SK-N-SH (cell line): ENCODE results near the gene BEX4. TPM values are rescaled to one million over a fixed set of nuclear protein-coding genes. Genes with fewer than 3 reads are reported as not detected.

Source experiments
- CTCF ChIA-PET: fragments of 300-600, 350-600 bp; formaldehyde crosslinking; extraction: SDS; loops from one replicate; lab custom pipeline; 2021; lab: Yijun Ruan, JAX
- POLR2A ChIA-PET: fragments of 350-600 bp; sonication (Branson Sonifier 250); formaldehyde crosslinking; extraction: SDS; loops from one replicate; lab custom pipeline; 2020; ENCODE audit warnings: antibody characterized with exemption, inconsistent platforms; lab: Yijun Ruan, JAX
- DNase-seq: peaks from one replicate; pipeline ENCODE4 v3.0.0; 2012
- H2AFZ ChIP-seq: fragments of 200-600 bp; sonication (generic); 2 replicates; pipeline ENCODE4 v1.8.1; 2016; ENCODE audit warnings: antibody characterized with exemption, mild to moderate bottlenecking, low read depth
- H3F3A ChIP-seq: fragments of 200-600 bp; sonication (generic); replicated peaks from 2 replicates; pipeline ENCODE3; 2016; ENCODE audit warnings: antibody characterized with exemption, mild to moderate bottlenecking; ENCODE audit not compliant: insufficient read depth
- H3K27ac ChIP-seq, 2 experiments: fragments of 200-500 bp in 1 of 2; fragments of 200-600 bp in 1 of 2; sonication (Bioruptor generic) in 1 of 2; sonication (generic), shearing (Covaris generic) in 1 of 2; 2 replicates each; pipeline versions ENCODE4 v1.5.1 to v1.6.1; 2014 to 2016; ENCODE audit warnings: low read depth in 2 of 2, inconsistent platforms in 1 of 2, low read length in 1 of 2, mild to moderate bottlenecking in 1 of 2, mixed read lengths in 1 of 2
- H3K27me3 ChIP-seq: fragments of 200-600 bp; sonication (generic), shearing (Covaris generic); 2 replicates; pipeline ENCODE4 v1.6.1; 2016; ENCODE audit warnings: mixed run types; ENCODE audit not compliant: insufficient read depth
- H3K36me3 ChIP-seq, 2 experiments: fragments of 200-500 bp in 1 of 2; fragments of 200-600 bp in 1 of 2; sonication (Bioruptor generic) in 1 of 2; sonication (generic) in 1 of 2; replicated peaks in 1 of 2; 2 replicates each; pipeline versions ENCODE3 to v1.5.1; 2014 to 2016; ENCODE audit warnings: low read length in 1 of 2, mild to moderate bottlenecking in 1 of 2; ENCODE audit not compliant: insufficient read depth in 2 of 2, control insufficient read depth in 1 of 2
- H3K4me1 ChIP-seq, 2 experiments: fragments of 200-500 bp in 1 of 2; fragments of 200-600 bp in 1 of 2; sonication (Bioruptor generic) in 1 of 2; sonication (generic), shearing (Covaris generic) in 1 of 2; 2 replicates each; pipeline versions ENCODE4 v1.5.1 to v1.6.1; 2014 to 2016; ENCODE audit warnings: low read depth in 1 of 2, low read length in 1 of 2, mixed run types in 1 of 2; ENCODE audit not compliant: insufficient read depth in 2 of 2, control insufficient read depth in 1 of 2
- H3K4me2 ChIP-seq: fragments of 200-600 bp; sonication (generic), shearing (Covaris generic); 2 replicates; pipeline ENCODE4 v1.6.1; 2017; ENCODE audit warnings: mixed run types
- H3K4me3 ChIP-seq, 2 experiments: fragments of 200-500 bp in 1 of 2; fragments of 200-600 bp in 1 of 2; sonication (Bioruptor generic) in 1 of 2; sonication (generic), shearing (Covaris generic) in 1 of 2; 2 replicates each; pipeline versions ENCODE4 v1.5.1 to v1.8.1; 2014 to 2016; ENCODE audit warnings: low read depth in 2 of 2, inconsistent platforms in 1 of 2, low read length in 1 of 2, mild to moderate bottlenecking in 1 of 2, mixed read lengths in 1 of 2, moderate library complexity in 1 of 2
- H3K79me2 ChIP-seq: fragments of 200-600 bp; sonication (generic); 2 replicates; pipeline ENCODE4 v1.8.1; 2017; ENCODE audit warnings: mild to moderate bottlenecking; ENCODE audit not compliant: insufficient read depth
- H3K9ac ChIP-seq: fragments of 200-600 bp; sonication (generic); 2 replicates; pipeline ENCODE4 v1.6.1; 2017; ENCODE audit warnings: mixed run types
- H3K9me2 ChIP-seq: fragments of 200-600 bp; sonication (generic); 2 replicates; pipeline ENCODE4 v1.6.1; 2017; ENCODE audit warnings: mixed run types
- H3K9me3 ChIP-seq: fragments of 200-600 bp; sonication (generic); 2 replicates; pipeline ENCODE4 v1.6.1; 2017; ENCODE audit warnings: mixed run types, mild to moderate bottlenecking, moderate library complexity
- H4K20me1 ChIP-seq: fragments of 200-600 bp; sonication (generic); 2 replicates; pipeline ENCODE4 v1.6.1; 2017; ENCODE audit warnings: mild to moderate bottlenecking, mixed run types; ENCODE audit not compliant: insufficient read depth
- CHD2 ChIP-seq: fragments of 150-350 bp; IDR thresholded peaks from 2 replicates; pipeline ENCODE4 v1.6.1; 2018; ENCODE audit warnings: low read length; ENCODE audit not compliant: partially characterized antibody
- CTCF ChIP-seq: fragments of 200-600 bp; sonication (generic); IDR thresholded peaks from 2 replicates; pipeline ENCODE4 v1.6.1; 2017; ENCODE audit warnings: antibody characterized with exemption, mild to moderate bottlenecking, moderate library complexity
- ELF1 ChIP-seq: IDR thresholded peaks from 2 replicates; pipeline ENCODE4 v1.4.0; 2012
- EP300 ChIP-seq, 2 experiments: IDR thresholded peaks; 2 replicates each; pipeline versions ENCODE4 v1.4.0 to v1.6.1; 2012; ENCODE audit warnings: borderline replicate concordance in 1 of 2, low read depth in 1 of 2, low read length in 1 of 2
- EZH2phosphoT487 ChIP-seq: fragments of 200-600 bp; sonication (generic); IDR thresholded peaks from 2 replicates; pipeline ENCODE4 v1.6.1; 2017; ENCODE audit warnings: low read depth, mixed run types, mild to moderate bottlenecking, antibody characterized with exemption, moderate library complexity, borderline replicate concordance
- FOSL2 ChIP-seq: IDR thresholded peaks from 2 replicates; pipeline ENCODE4 v1.4.0; 2012; ENCODE audit warnings: low read depth, mild to moderate bottlenecking, moderate library complexity, borderline replicate concordance
- FOXJ3 ChIP-seq: sonication (generic); formaldehyde crosslinking; IDR thresholded peaks from 2 replicates; pipeline ENCODE4 v1.5.1; 2020; ENCODE audit warnings: mild to moderate bottlenecking, missing genetic modification reagents
- GABPA ChIP-seq: IDR thresholded peaks from 2 replicates; pipeline ENCODE4 v1.4.0; 2012; ENCODE audit warnings: low read depth, mild to moderate bottlenecking
- GATA2 ChIP-seq: sonication (generic); formaldehyde crosslinking; IDR thresholded peaks from 2 replicates; pipeline ENCODE4 v1.5.0; 2020; ENCODE audit warnings: mild to moderate bottlenecking, missing genetic modification reagents
- IRF3 ChIP-seq: fragments of 150-350 bp; IDR thresholded peaks from 2 replicates; pipeline ENCODE4 v1.6.1; 2016; ENCODE audit warnings: mild to moderate bottlenecking, low read depth, low read length
- MAX ChIP-seq: IDR thresholded peaks from 2 replicates; pipeline ENCODE4 v1.4.0; 2012; ENCODE audit warnings: low read depth
- MEF2A ChIP-seq: IDR thresholded peaks from 2 replicates; pipeline ENCODE4 v1.4.0; 2012; ENCODE audit warnings: low read depth, borderline replicate concordance
- NRF1 ChIP-seq: IDR thresholded peaks from 2 replicates; pipeline ENCODE4 v1.6.1; 2012; ENCODE audit warnings: low read depth, mild to moderate bottlenecking, low read length
- PBX3 ChIP-seq: IDR thresholded peaks from 2 replicates; pipeline ENCODE4; 2012
- POLR2AphosphoS5 ChIP-seq: IDR thresholded peaks from 2 replicates; pipeline ENCODE4 v1.6.1; 2012; ENCODE audit warnings: low read depth, low read length
- RAD21 ChIP-seq: IDR thresholded peaks from 2 replicates; pipeline ENCODE4 v1.6.1; 2012; ENCODE audit warnings: mild to moderate bottlenecking, low read length
- RFX5 ChIP-seq: IDR thresholded peaks from 2 replicates; pipeline ENCODE4 v1.6.1; 2012; ENCODE audit warnings: mild to moderate bottlenecking, improper control_type of control experiment, low read length
- SMC3 ChIP-seq: IDR thresholded peaks from 2 replicates; pipeline ENCODE4 v1.6.1; 2012; ENCODE audit warnings: low read depth, low read length, improper control_type of control experiment
- TAF1 ChIP-seq: IDR thresholded peaks from 2 replicates; pipeline ENCODE4 v1.6.1; 2012; ENCODE audit warnings: low read depth, mild to moderate bottlenecking, low read length, moderate library complexity, borderline replicate concordance
- TEAD4 ChIP-seq: IDR thresholded peaks from 2 replicates; pipeline ENCODE4 v1.4.0; 2012; ENCODE audit warnings: mild to moderate bottlenecking, borderline replicate concordance; ENCODE audit not compliant: insufficient read depth
- USF1 ChIP-seq: IDR thresholded peaks from 2 replicates; pipeline ENCODE4 v1.4.0; 2012; ENCODE audit warnings: low read depth, borderline replicate concordance
- YY1 ChIP-seq: IDR thresholded peaks from 2 replicates; pipeline ENCODE4 v1.4.0; 2012; ENCODE audit warnings: low read depth, mild to moderate bottlenecking
- WGBS: methylation state at CpG from one replicate; pipeline ENCODE4 v1.1.6; 2017; ENCODE audit warnings: low lambda C conversion rate; 5-methylcytosine and 5-hydroxymethylcytosine counted together
- polyA plus RNA-seq, 3 experiments: library from polyadenylated mRNA; depleted of rRNA; stranded (reverse); fragments of >200 nt; gene quantifications; 2 replicates each; pipeline ENCODE4 v1.2.3, GENCODE V29; 2012

Gene BEX4
- polyA plus RNA-seq, 1 of the 3 experiments (the other 2 are of a cell fraction) = 95.7 TPM

- Histone ChIP-seq H4K20me1 (no peaks in the 10 kb centered on the region), H2AFZ (0 out of 2 replicates have a peak overlapping the region, but pooled peaks have one; percentile 43), H3K79me2 (no peaks in the 10 kb centered on the region), H3F3A (no peaks in the 10 kb centered on the region), H3K4me3 (peak overlapping the region; percentile 15 to 27; a peak in 3 of 4 replicates), H3K4me1 (no peaks in the 10 kb centered on the region), H3K27me3 (peaks cover 14% of the 10 kb centered on the region; the same call in 1 of the 2 replicates), H3K9me2 (no peaks in the 10 kb centered on the region), H3K36me3 (no peaks in the 10 kb centered on the region), H3K27ac (no peak overlapping the region), H3K4me2 (peak overlapping the region; percentile 63), H3K9me3 (no peaks in the 10 kb centered on the region), H3K9ac (no peak overlapping the region)
- DNase-seq = peak; percentile 67
- POLR2A ChIA-PET = no interaction called here
- CTCF ChIA-PET = interaction anchor here (0.5 to 4.4 kb wide), 13 partner anchors 9 to 242 kb away, joined by 3 to 31 read pairs (median 5); no protein-coding TSS in a partner anchor
- WGBS = 11% methylated on average over 11 of the region's 11 CpGs
- peak; percentile 77 for TF ChIP-seq RAD21
- no peak for TF ChIP-seq EZH2phosphoT487
- TF ChIP-seq RFX5 = no peak
- TF ChIP-seq GABPA = no peak
- TF ChIP-seq CTCF = peak; percentile 92
- peak; percentile 45 for TF ChIP-seq SMC3
- TF ChIP-seq IRF3 = no peak
- no peak for TF ChIP-seq GATA2
Observed at GRCh38 chrX:103175944-103176753, 38.8 kb upstream of the BEX4 start.

- Histone ChIP-seq H3K27ac (no peak overlapping the region), H3K9me3 (no peaks in the 10 kb centered on the region), H3K9me2 (no peaks in the 10 kb centered on the region), H3K4me1 (no peaks in the 10 kb centered on the region), H3K9ac (no peak overlapping the region), H3K27me3 (peaks cover 10% of the 10 kb centered on the region; the same call in 1 of the 2 replicates), H4K20me1 (no peaks in the 10 kb centered on the region), H3F3A (no peaks in the 10 kb centered on the region), H2AFZ (no peak overlapping the region), H3K79me2 (no peaks in the 10 kb centered on the region), H3K4me2 (no peak overlapping the region), H3K4me3 (no peak overlapping the region), H3K36me3 (no peaks in the 10 kb centered on the region)
- ChIA-PET CTCF (interaction anchor here (1.1 to 4.4 kb wide), 5 partner anchors 10 to 226 kb away, joined by 3 to 31 read pairs (median 8); no protein-coding TSS in a partner anchor), POLR2A (no interaction called here)
- DNase-seq = no peak
- TF ChIP-seq USF1 (no peak), FOSL2 (no peak), MAX (no peak), PBX3 (no peak), ELF1 (no peak), MEF2A (no peak), EP300 (IDR thresholded peaks at IDR 0.05; ENCODE audit: borderline replicate concordance in 1 of 2, low read depth in 1 of 2, low read length in 1 of 2) (no peak), TEAD4 (no peak), POLR2AphosphoS5 (no peak), YY1 (no peak), FOXJ3 (CRISPR knock-in tag) (no peak), CHD2 (no peak), EZH2phosphoT487 (no peak), TAF1 (no peak), SMC3 (no peak), NRF1 (no peak)
Observed at GRCh38 chrX:103177556-103177955, 37.4 kb upstream of the BEX4 start.
